PC-3 (cell line): ENCODE results near the gene MLLT11. TPM values are rescaled to one million over a fixed set of nuclear protein-coding genes. Genes with fewer than 3 reads are reported as not detected.

Experiments used
- ATAC-seq: fragments of 200-7000 bp; cut with Tn5 transposase; 2 replicates; pipeline ENCODE4 v1.9.1; 2020; ENCODE audit warnings: mild to moderate bottlenecking, moderate library complexity
- BruUV-seq: library from RNA; stranded (reverse); fragments of 400-500 nt; replicated peaks from 2 replicates; lab custom pipeline; 2021; lab: Mats Ljungman, UMichigan
- CTCF ChIA-PET: fragments of 300-600 bp; sonication (Branson Sonifier 250); formaldehyde crosslinking; loops from one replicate; lab custom pipeline; 2022; ENCODE audit warnings: antibody characterized with exemption; lab: Charles Lee
- POLR2A ChIA-PET: fragments of 300-600 bp; sonication (Branson Sonifier 250); formaldehyde crosslinking; loops from one replicate; lab custom pipeline; 2022; ENCODE audit warnings: antibody characterized with exemption; ENCODE audit not compliant: unreplicated experiment; lab: Charles Lee
- DNase-seq: peaks from one replicate; pipeline ENCODE4 v3.0.0-alpha.2; 2015
- H2AFZ ChIP-seq: fragments of 300-600 bp; sonication (generic); 2 replicates; pipeline ENCODE4 v1.6.0; 2016; ENCODE audit warnings: antibody characterized with exemption, low read length
- H3F3A ChIP-seq: fragments of 300-600 bp; sonication (generic); one replicate; pipeline ENCODE4 v1.6.0; 2017; ENCODE audit warnings: antibody characterized with exemption, low read length, control low read depth, mild to moderate bottlenecking; ENCODE audit not compliant: unreplicated experiment
- H3K27ac ChIP-seq: fragments of 300-600 bp; sonication (generic); 2 replicates; pipeline ENCODE4 v1.5.1; 2016; ENCODE audit warnings: mild to moderate bottlenecking, low read length
- H3K27me3 ChIP-seq: fragments of 300-600 bp; sonication (generic); 2 replicates; pipeline ENCODE4 v1.6.1; 2016; ENCODE audit warnings: low read length, mixed read lengths
- H3K36me3 ChIP-seq: fragments of 300-600 bp; sonication (generic); 2 replicates; pipeline ENCODE4 v1.6.1; 2016; ENCODE audit warnings: low read depth, mixed run types, low read length, mixed read lengths
- H3K4me1 ChIP-seq: fragments of 300-600 bp; sonication (generic); 2 replicates; pipeline ENCODE4 v1.5.1; 2016; ENCODE audit warnings: low read length; ENCODE audit not compliant: insufficient read depth
- H3K4me2 ChIP-seq: fragments of 300-600 bp; sonication (generic); 2 replicates; pipeline ENCODE4 v1.6.0; 2016; ENCODE audit warnings: low read length
- H3K4me3 ChIP-seq: fragments of 300-600 bp; sonication (generic); 2 replicates; pipeline ENCODE4 v1.5.1; 2016; ENCODE audit warnings: mild to moderate bottlenecking, low read length, mixed read lengths
- H3K79me2 ChIP-seq: fragments of 300-600 bp; sonication (generic); 2 replicates; pipeline ENCODE4 v1.6.1; 2017; ENCODE audit warnings: low read length, mixed read lengths
- H3K9ac ChIP-seq: fragments of 300-600 bp; sonication (generic); 2 replicates; pipeline ENCODE4 v1.6.0; 2016; ENCODE audit warnings: mild to moderate bottlenecking, low read length
- H3K9me2 ChIP-seq: fragments of 300-600 bp; sonication (generic); replicated peaks from 2 replicates; pipeline ENCODE4 v1.6.1; 2016; ENCODE audit warnings: mixed run types, low read length, mixed read lengths
- H3K9me3 ChIP-seq: fragments of 300-600 bp; sonication (generic); 2 replicates; pipeline ENCODE4 v1.6.1; 2016; ENCODE audit warnings: low read length, mixed read lengths
- H4K20me1 ChIP-seq: fragments of 300-600 bp; sonication (generic); 2 replicates; pipeline ENCODE4 v1.6.1; 2016; ENCODE audit warnings: low read length, mixed read lengths
- EZH2 ChIP-seq: fragments of 300-600 bp; sonication (generic); IDR thresholded peaks from one replicate; pipeline ENCODE4 v1.6.1; 2017; ENCODE audit warnings: antibody characterized with exemption, mild to moderate bottlenecking, low read length; ENCODE audit not compliant: unreplicated experiment
- EZH2phosphoT487 ChIP-seq: fragments of 300-600 bp; sonication (generic); IDR thresholded peaks from 2 replicates; pipeline ENCODE4 v1.6.1; 2018; ENCODE audit warnings: mild to moderate bottlenecking, antibody characterized with exemption, low read length, borderline replicate concordance
- intact Hi-C: fragments of 100-400 bp; cut with micrococcal nuclease; formaldehyde crosslinking; loops from 2 replicates; pipeline ENCODE4 v1.9.0; 2023
- total RNA-seq: library from RNA; depleted of rRNA; stranded (reverse); fragments of >200 nt; gene quantifications from 2 replicates; pipeline ENCODE4 v1.2.3, GENCODE V29; 2014
- TF ChIP-seq, protein P1 (sequence below): fragments of 300-600 bp; sonication (generic); conservative IDR thresholded peaks from 2 replicates; pipeline ENCODE4 v1.5.1; 2017; ENCODE audit warnings: antibody characterized with exemption, low read depth, mild to moderate bottlenecking, low read length

Gene MLLT11
- total RNA-seq, 1 experiment from 2014 or later: 14.1 TPM

GRCh38 chr1:151039521-151039920 lies 20.7 kb upstream of the MLLT11 start:
- intact Hi-C loops: no loop called here
- Histone ChIP-seq H3K9me2 (no peaks in the 10 kb centered on the region), H3K4me3 (no peak overlapping the region), H3K79me2 (no peaks in the 10 kb centered on the region), H3F3A (no peaks in the 10 kb centered on the region), H3K36me3 (no peaks in the 10 kb centered on the region; the same call in 1 of the 2 replicates), H4K20me1 (no peaks in the 10 kb centered on the region), H2AFZ (no peak overlapping the region), H3K9me3 (no peaks in the 10 kb centered on the region), H3K9ac (no peak overlapping the region), H3K4me1 (peaks cover 5% of the 10 kb centered on the region), H3K27me3 (no peaks in the 10 kb centered on the region), H3K27ac (no peak overlapping the region), H3K4me2 (no peak overlapping the region)
- CTCF ChIA-PET: no interaction called here
- DNase-seq: no peak
- BruUV-seq: no TSS peak
- POLR2A ChIA-PET: no interaction called here
- no peak for ATAC-seq
- TF ChIP-seq, protein P1, sequence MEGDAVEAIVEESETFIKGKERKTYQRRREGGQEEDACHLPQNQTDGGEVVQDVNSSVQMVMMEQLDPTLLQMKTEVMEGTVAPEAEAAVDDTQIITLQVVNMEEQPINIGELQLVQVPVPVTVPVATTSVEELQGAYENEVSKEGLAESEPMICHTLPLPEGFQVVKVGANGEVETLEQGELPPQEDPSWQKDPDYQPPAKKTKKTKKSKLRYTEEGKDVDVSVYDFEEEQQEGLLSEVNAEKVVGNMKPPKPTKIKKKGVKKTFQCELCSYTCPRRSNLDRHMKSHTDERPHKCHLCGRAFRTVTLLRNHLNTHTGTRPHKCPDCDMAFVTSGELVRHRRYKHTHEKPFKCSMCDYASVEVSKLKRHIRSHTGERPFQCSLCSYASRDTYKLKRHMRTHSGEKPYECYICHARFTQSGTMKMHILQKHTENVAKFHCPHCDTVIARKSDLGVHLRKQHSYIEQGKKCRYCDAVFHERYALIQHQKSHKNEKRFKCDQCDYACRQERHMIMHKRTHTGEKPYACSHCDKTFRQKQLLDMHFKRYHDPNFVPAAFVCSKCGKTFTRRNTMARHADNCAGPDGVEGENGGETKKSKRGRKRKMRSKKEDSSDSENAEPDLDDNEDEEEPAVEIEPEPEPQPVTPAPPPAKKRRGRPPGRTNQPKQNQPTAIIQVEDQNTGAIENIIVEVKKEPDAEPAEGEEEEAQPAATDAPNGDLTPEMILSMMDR: no peak
- TF ChIP-seq EZH2: no peak
- no peak for TF ChIP-seq EZH2phosphoT487

GRCh38 chr1:151043163-151043562 lies 17.0 kb upstream of the MLLT11 start:
- Histone ChIP-seq H3K36me3 (no peaks in the 10 kb centered on the region), H3K9me3 (no peaks in the 10 kb centered on the region), H3K9me2 (no peaks in the 10 kb centered on the region), H3K4me3 (no peak overlapping the region), H3K4me1 (peaks cover 6% of the 10 kb centered on the region; the same call in 1 of the 2 replicates), H3K27ac (no peak overlapping the region), H3K27me3 (no peaks in the 10 kb centered on the region), H3K79me2 (no peaks in the 10 kb centered on the region), H2AFZ (no peak overlapping the region), H3K4me2 (no peak overlapping the region), H4K20me1 (no peaks in the 10 kb centered on the region), H3K9ac (no peak overlapping the region), H3F3A (no peaks in the 10 kb centered on the region)
- DNase-seq: no peak
- intact Hi-C loops: no loop called here
- no peak for TF ChIP-seq EZH2
- no peak for TF ChIP-seq EZH2phosphoT487
- TF ChIP-seq, protein P1: no peak
- BruUV-seq: no TSS peak
- POLR2A ChIA-PET: no interaction called here
- CTCF ChIA-PET: no interaction called here
- ATAC-seq: no peak

DNA sequence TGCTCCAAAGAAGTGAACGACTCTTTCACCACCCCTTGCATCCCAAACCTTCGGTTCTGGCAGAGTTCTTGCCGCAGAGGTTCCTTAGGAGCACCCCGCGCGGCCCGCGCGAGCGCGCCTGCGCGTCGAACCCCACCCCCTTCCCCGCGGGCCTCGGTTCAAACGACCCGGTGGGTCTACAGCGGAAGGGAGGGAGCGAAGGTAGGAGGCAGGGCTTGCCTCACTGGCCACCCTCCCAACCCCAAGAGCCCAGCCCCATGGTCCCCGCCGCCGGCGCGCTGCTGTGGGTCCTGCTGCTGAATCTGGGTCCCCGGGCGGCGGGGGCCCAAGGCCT lies 12.6 kb upstream of the MLLT11 start, which contains the start of gene C1orf56:
Gene C1orf56, plus strand, starts transcription at position 161 of the 334 bp plus-strand sequence. Its CDS starts 97 bp downstream, at position 258.
- Histone ChIP-seq H3K79me2 (no peaks in the 10 kb centered on the region), H3K9me2 (no peaks in the 10 kb centered on the region), H3K9me3 (no peaks in the 10 kb centered on the region), H3F3A (peaks cover 6% of the 10 kb centered on the region), H3K4me3 (peak within 1 kb of the TSS; percentile 77), H3K4me2 (peak within 1 kb of the TSS; percentile 93), H3K4me1 (peaks cover 12% of the 10 kb centered on the region), H3K27me3 (no peaks in the 10 kb centered on the region), H3K9ac (peak within 1 kb of the TSS; percentile 69), H4K20me1 (no peaks in the 10 kb centered on the region), H2AFZ (peak within 1 kb of the TSS; percentile 90), H3K36me3 (peaks cover 15% of the 10 kb centered on the region; the same call in 1 of the 2 replicates), H3K27ac (peak within 1 kb of the TSS; percentile 12)
- CTCF ChIA-PET: interaction anchor here (0.5 to 1.1 kb wide), 5 partner anchors 10 to 861 kb away, joined by 3 to 4 read pairs (median 4); partner anchors contain the start of gene CDC42SE1
- intact Hi-C loops: loop anchor here (5.0 kb wide), 1 partner anchor 40 kb away; the partner anchor contains the start of genes MINDY1 and PRUNE1
- POLR2A ChIA-PET: no interaction called here
- DNase-seq: peak; percentile 76
- TF ChIP-seq EZH2: no peak
- TF ChIP-seq, protein P1: no peak
- no peak for TF ChIP-seq EZH2phosphoT487
- ATAC-seq: peak; percentile 78
- BruUV-seq: no TSS peak
